Activated CD8-positive, alpha-beta T cell treated with anti-CD3 and anti-CD28 coated beads, Interleukin-2, amount 10 ng/mL, durations not matched to agents 7 days and 5 days (primary cell): Measurements from ENCODE around the gene STK17A. TPM values are rescaled to one million over a fixed set of nuclear protein-coding genes. Genes with fewer than 3 reads are reported as not detected.
"Not testable (repeated sequence)": the region's sequence is repeated elsewhere in the genome, so short reads cannot be mapped to it uniquely, and the experiment has no call there.

Source experiments
- ATAC-seq: fragments of 150-1000 bp; cut with Tn5 transposase; one replicate; pipeline ENCODE4 v1.10.0; 2021; ENCODE audit warnings: moderate library complexity
- CTCF ChIA-PET: fragments of 350-600 bp; sonication (Branson Sonifier 250); formaldehyde crosslinking; loops from one replicate; lab custom pipeline; 2021; ENCODE audit warnings: antibody characterized with exemption; lab: Charles Lee
- POLR2A ChIA-PET: fragments of 350-600 bp; sonication (Branson Sonifier 250); formaldehyde crosslinking; loops from one replicate; lab custom pipeline; 2021; ENCODE audit warnings: antibody characterized with exemption; lab: Charles Lee
- DNase-seq: peaks from one replicate; pipeline ENCODE4 v3.0.0-alpha.2; 2020
- H3K27ac Mint-ChIP-seq: one replicate; pipeline ENCODE4 v1.8.0; 2021; ENCODE audit warnings: mild to moderate bottlenecking, mixed read lengths
- H3K27me3 Mint-ChIP-seq: one replicate; pipeline ENCODE4 v1.8.0; 2021; ENCODE audit warnings: low read depth, mixed read lengths
- H3K36me3 Mint-ChIP-seq: one replicate; pipeline ENCODE4 v1.8.0; 2021; ENCODE audit warnings: low read depth, mixed read lengths
- H3K4me1 Mint-ChIP-seq: one replicate; pipeline ENCODE4 v1.8.0; 2021; ENCODE audit warnings: low read depth, mixed read lengths
- H3K4me3 Mint-ChIP-seq: one replicate; pipeline ENCODE4 v1.8.0; 2021; ENCODE audit warnings: mild to moderate bottlenecking, mixed read lengths
- H3K9me3 Mint-ChIP-seq: one replicate; pipeline ENCODE4 v1.8.0; 2022; ENCODE audit warnings: mixed read lengths; ENCODE audit not compliant: insufficient read depth
- total RNA-seq, 2 experiments: library from RNA; stranded (reverse); gene quantifications; one replicate each; pipeline ENCODE4 v1.2.3, GENCODE V29; 2021

Gene STK17A
- total RNA-seq, 2 experiments from 2014 or later = 67.9 to 69.0 TPM

GRCh38 chr7:43621729-43622448 lies 39.0 kb downstream of the STK17A start:
- POLR2A ChIA-PET = interaction anchor here (0.7 to 1.8 kb wide), 5 partner anchors 10 to 39 kb away, joined by 3 to 10 read pairs (median 4); partner anchors contain the start of gene STK17A
- ATAC-seq = peak; percentile 32
- H3K4me3 Mint-ChIP-seq = no peak overlapping the region
- CTCF ChIA-PET = interaction anchor here (0.9 to 12.8 kb wide), 9 partner anchors 16 to 216 kb away, joined by 3 to 160 read pairs (median 4); partner anchors contain the start of gene STK17A
- H3K27me3 Mint-ChIP-seq = no peaks in the 10 kb centered on the region
- H3K9me3 Mint-ChIP-seq = no peaks in the 10 kb centered on the region
- DNase-seq = no peak
- H3K4me1 Mint-ChIP-seq = peaks cover 57% of the 10 kb centered on the region
- H3K36me3 Mint-ChIP-seq = peaks cover 57% of the 10 kb centered on the region
- peak overlapping the region; percentile 68 for H3K27ac Mint-ChIP-seq

DNA sequence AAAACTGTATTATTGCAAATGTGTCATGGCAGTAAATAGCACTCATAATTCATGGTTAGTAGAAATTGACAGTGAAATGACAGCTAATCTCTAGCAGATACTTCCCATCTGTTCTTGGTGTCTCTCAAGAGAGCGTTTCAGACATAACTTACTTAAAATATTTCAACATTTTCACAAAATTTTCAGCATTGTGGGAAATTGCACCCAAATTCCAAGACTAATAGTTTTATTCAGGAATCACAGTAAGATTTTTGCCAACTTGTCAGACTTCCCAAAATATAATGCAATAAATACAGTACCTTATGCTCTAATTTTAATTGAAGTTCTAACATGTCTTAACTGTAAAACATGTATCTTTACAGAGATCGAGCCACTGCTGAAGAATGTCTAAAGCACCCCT lies 41.2 kb downstream of the STK17A start:
- CTCF ChIA-PET = interaction anchor here (3.7 kb wide), 1 partner anchor 25 kb away, joined by 16 read pairs; no protein-coding TSS in a partner anchor
- no peaks in the 10 kb centered on the region for H3K27me3 Mint-ChIP-seq
- POLR2A ChIA-PET = no interaction called here

DNA sequence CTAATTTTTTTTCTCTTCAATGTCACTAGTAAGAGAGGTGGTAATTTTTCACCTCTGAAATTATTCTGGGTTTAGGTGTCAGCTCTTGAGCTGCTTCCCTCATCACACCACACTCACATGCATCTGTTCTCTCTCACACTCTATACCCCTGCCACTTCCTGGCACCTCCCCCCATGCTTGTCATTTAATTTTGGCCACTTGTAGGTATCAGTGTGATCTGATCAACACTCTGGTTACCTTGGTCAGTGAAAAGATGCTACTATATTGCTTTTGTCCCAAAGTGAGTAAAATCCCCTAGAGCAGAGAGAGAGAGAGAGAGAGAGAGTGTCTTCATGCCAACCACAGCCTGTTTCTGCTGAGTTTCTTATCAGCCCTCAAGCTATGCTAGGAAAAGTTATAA lies 42.5 kb downstream of the STK17A start:
- H3K36me3 Mint-ChIP-seq = peaks cover 88% of the 10 kb centered on the region
- peak; percentile 75 for DNase-seq
- H3K4me1 Mint-ChIP-seq = peaks cover 84% of the 10 kb centered on the region
- peak overlapping the region; percentile 22 for H3K4me3 Mint-ChIP-seq
- H3K27ac Mint-ChIP-seq = peak overlapping the region; percentile 73
- CTCF ChIA-PET = interaction anchor here (0.9 to 9.9 kb wide), 5 partner anchors 19 to 75 kb away, joined by 3 to 86 read pairs (median 4); partner anchors contain the start of gene STK17A
- ATAC-seq = peak; percentile 81
- no peaks in the 10 kb centered on the region for H3K27me3 Mint-ChIP-seq
- no peaks in the 10 kb centered on the region for H3K9me3 Mint-ChIP-seq
- POLR2A ChIA-PET = interaction anchor here (0.7 to 3.9 kb wide), 3 partner anchors 25 to 44 kb away, joined by 5 to 22 read pairs (median 6); partner anchors contain the start of gene STK17A

More for the DNA sequence above, 41.2 kb downstream of the STK17A start:
- Mint-ChIP-seq H3K9me3 (no peaks in the 10 kb centered on the region), H3K27ac (peak overlapping the region; percentile 71), H3K36me3 (peaks cover 79% of the 10 kb centered on the region), H3K4me1 (peaks cover 75% of the 10 kb centered on the region), H3K4me3 (no peak overlapping the region)
- ATAC-seq (no peak), DNase-seq (no peak)

- POLR2A ChIA-PET = interaction anchor here (0.7 to 3.9 kb wide), 3 partner anchors 24 to 44 kb away, joined by 5 to 22 read pairs (median 6); partner anchors contain the start of gene STK17A
- peak; percentile 21 for ATAC-seq
- Mint-ChIP-seq H3K4me3 (no peak overlapping the region), H3K27me3 (no peaks in the 10 kb centered on the region), H3K27ac (peak overlapping the region; percentile 77), H3K36me3 (peaks cover 89% of the 10 kb centered on the region), H3K9me3 (no peaks in the 10 kb centered on the region), H3K4me1 (peaks cover 85% of the 10 kb centered on the region)
- no peak for DNase-seq
- CTCF ChIA-PET = interaction anchor here (0.9 to 9.9 kb wide), 6 partner anchors 20 to 74 kb away, joined by 3 to 86 read pairs (median 4); partner anchors contain the start of gene STK17A
Observed at GRCh38 chr7:43625980-43626379, 43.1 kb downstream of the STK17A start.

DNA sequence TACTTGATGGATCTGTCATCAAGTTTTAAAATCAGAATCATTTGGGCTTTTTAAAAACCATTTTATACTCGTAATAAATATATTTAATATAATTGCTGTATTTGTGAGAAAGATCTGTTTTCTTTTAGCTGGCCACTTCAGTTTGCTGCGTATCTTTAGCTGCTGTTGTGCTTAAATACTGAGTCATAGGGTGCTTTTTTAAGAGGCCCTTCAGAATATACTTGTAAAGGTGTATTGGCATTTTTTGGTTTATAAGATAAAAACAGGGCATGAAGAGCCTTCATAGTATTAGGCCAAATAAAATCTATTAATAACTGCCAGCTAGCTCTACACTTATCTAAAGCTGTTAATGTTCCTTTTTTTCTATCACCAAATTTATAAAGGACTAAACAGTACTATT lies 43.8 kb downstream of the STK17A start:
- Mint-ChIP-seq H3K4me3 (no peak overlapping the region), H3K27ac (no peak overlapping the region), H3K36me3 (peaks cover 89% of the 10 kb centered on the region), H3K4me1 (peaks cover 86% of the 10 kb centered on the region), H3K27me3 (no peaks in the 10 kb centered on the region), H3K9me3 (no peaks in the 10 kb centered on the region)
- POLR2A ChIA-PET = interaction anchor here (3.9 kb wide), 1 partner anchor 44 kb away, joined by 22 read pairs; the partner anchor contains the start of gene STK17A
- DNase-seq (no peak), ATAC-seq (no peak)
- CTCF ChIA-PET = interaction anchor here (1.0 to 9.9 kb wide), 5 partner anchors 20 to 74 kb away, joined by 3 to 86 read pairs (median 4); partner anchors contain the start of gene STK17A

DNA sequence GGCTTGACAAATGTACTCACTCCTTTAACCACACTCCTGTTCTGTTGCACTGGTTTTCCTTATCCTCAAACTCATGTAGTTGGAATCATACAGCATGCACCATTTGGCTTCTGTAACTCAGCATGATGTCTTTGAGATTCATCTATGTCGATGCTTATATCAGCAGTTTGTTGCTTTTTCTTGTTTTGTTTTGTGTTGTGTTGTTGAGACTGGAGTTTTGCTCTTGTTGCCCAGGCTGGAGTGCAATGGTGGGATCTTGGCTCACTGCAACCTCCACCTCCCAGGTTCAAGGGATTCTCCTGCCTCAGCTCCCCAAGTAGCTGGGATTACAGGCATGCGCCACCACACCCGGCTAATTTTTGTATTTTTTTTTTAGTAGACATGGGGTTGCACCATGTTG lies 44.9 kb downstream of the STK17A start:
- H3K9me3 Mint-ChIP-seq, H3K27ac Mint-ChIP-seq, DNase-seq, H3K4me3 Mint-ChIP-seq, H3K27me3 Mint-ChIP-seq, ATAC-seq: not testable (repeated sequence)
- ChIA-PET CTCF (interaction anchor here (0.6 to 9.9 kb wide), 7 partner anchors 8 to 111 kb away, joined by 3 to 86 read pairs (median 6); partner anchors contain the start of gene STK17A), POLR2A (interaction anchor here (1.0 to 3.9 kb wide), 3 partner anchors 21 to 209 kb away, joined by 3 to 22 read pairs (median 10); partner anchors contain the start of gene STK17A)
- Mint-ChIP-seq H3K36me3 (peaks cover 89% of the 10 kb centered on the region), H3K4me1 (peaks cover 86% of the 10 kb centered on the region)

- no peaks in the 10 kb centered on the region for H3K9me3 Mint-ChIP-seq
- H3K27ac Mint-ChIP-seq = no peak overlapping the region
- POLR2A ChIA-PET = interaction anchor here (1.0 to 3.9 kb wide), 3 partner anchors 21 to 208 kb away, joined by 3 to 22 read pairs (median 10); partner anchors contain the start of gene STK17A
- CTCF ChIA-PET = interaction anchor here (0.8 to 9.9 kb wide), 6 partner anchors 8 to 189 kb away, joined by 3 to 86 read pairs (median 6); partner anchors contain the start of gene STK17A
- H3K4me3 Mint-ChIP-seq = no peak overlapping the region
- H3K36me3 Mint-ChIP-seq = peaks cover 91% of the 10 kb centered on the region
- peaks cover 88% of the 10 kb centered on the region for H3K4me1 Mint-ChIP-seq
- DNase-seq (no peak), ATAC-seq (no peak)
- no peaks in the 10 kb centered on the region for H3K27me3 Mint-ChIP-seq
Observed at GRCh38 chr7:43628431-43628830, 45.5 kb downstream of the STK17A start.

DNA sequence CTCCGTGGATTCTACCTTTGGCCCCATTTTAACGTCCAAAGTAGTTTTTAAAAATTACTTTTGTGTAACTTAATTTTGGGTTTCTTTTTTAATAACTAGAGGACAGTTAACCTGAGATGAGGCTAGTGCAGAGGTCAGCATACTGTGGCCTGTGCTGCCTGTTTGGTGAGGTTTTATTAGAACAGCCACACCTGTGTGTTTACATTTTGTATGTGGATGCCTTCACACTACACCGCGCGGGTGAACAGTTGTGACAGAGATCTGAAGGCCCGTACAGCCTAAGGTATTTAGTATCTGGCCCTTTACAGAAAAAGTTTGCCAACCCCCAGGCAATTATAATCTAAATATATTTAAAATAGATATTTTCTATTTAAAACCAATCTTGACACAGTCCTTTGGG lies 46.9 kb downstream of the STK17A start:
- Mint-ChIP-seq H3K9me3 (no peaks in the 10 kb centered on the region), H3K4me3 (no peak overlapping the region), H3K4me1 (peaks cover 85% of the 10 kb centered on the region), H3K27me3 (no peaks in the 10 kb centered on the region), H3K36me3 (peaks cover 92% of the 10 kb centered on the region), H3K27ac (no peak overlapping the region)
- no peak for ATAC-seq
- ChIA-PET POLR2A (interaction anchor here (1.3 to 1.4 kb wide), 2 partner anchors 21 to 47 kb away, joined by 3 to 5 read pairs; partner anchors contain the start of gene STK17A), CTCF (interaction anchor here (0.5 to 9.9 kb wide), 5 partner anchors 9 to 70 kb away, joined by 3 to 86 read pairs (median 11); partner anchors contain the start of gene STK17A)
- no peak for DNase-seq

- ChIA-PET POLR2A (interaction anchor here (0.8 to 1.4 kb wide), 3 partner anchors 10 to 48 kb away, joined by 3 to 5 read pairs (median 3); partner anchors contain the start of gene STK17A), CTCF (interaction anchor here (0.5 to 9.9 kb wide), 4 partner anchors 22 to 69 kb away, joined by 3 to 86 read pairs (median 12); partner anchors contain the start of gene STK17A)
- no peak for DNase-seq
- ATAC-seq = no peak
- H3K9me3 Mint-ChIP-seq = no peaks in the 10 kb centered on the region
- peaks cover 83% of the 10 kb centered on the region for H3K4me1 Mint-ChIP-seq
- H3K27me3 Mint-ChIP-seq = no peaks in the 10 kb centered on the region
- H3K36me3 Mint-ChIP-seq = peaks cover 91% of the 10 kb centered on the region
- no peak overlapping the region for H3K27ac Mint-ChIP-seq
- H3K4me3 Mint-ChIP-seq = no peak overlapping the region
Observed at GRCh38 chr7:43630482-43630881, 47.6 kb downstream of the STK17A start.

GRCh38 chr7:43631559-43631958 lies 48.7 kb downstream of the STK17A start:
- ChIA-PET CTCF (interaction anchor here (1.0 to 9.9 kb wide), 3 partner anchors 8 to 68 kb away, joined by 3 to 86 read pairs (median 21); partner anchors contain the start of gene STK17A), POLR2A (interaction anchor here (1.3 to 1.7 kb wide), 2 partner anchors 10 to 16 kb away, joined by 3 to 4 read pairs; no protein-coding TSS in a partner anchor)
- ATAC-seq = peak; percentile 16
- Mint-ChIP-seq H3K4me1 (peaks cover 81% of the 10 kb centered on the region), H3K36me3 (peaks cover 90% of the 10 kb centered on the region), H3K27ac (peak overlapping the region; percentile 66), H3K9me3 (no peaks in the 10 kb centered on the region), H3K4me3 (peak overlapping the region; percentile 23), H3K27me3 (no peaks in the 10 kb centered on the region)
- no peak for DNase-seq

DNA sequence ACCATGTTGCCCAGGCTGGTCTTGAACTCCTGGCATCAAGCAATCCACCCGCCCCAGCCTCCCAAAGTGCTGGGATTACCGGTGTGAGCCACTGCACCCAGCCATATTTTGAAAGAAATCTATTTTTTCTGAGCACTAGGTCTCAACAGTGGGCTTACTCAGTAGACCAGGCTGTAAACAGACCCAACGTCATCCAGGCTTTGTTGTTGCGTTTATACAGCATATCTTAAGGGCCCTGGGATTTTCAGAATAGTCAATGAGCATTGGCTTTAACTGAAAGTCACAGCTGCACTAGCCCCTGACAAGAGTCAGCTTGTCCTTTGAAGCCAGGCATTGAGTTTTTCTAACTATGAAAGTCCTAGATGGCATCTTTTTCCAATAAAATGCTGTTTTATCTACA lies 49.8 kb downstream of the STK17A start:
- CTCF ChIA-PET = interaction anchor here (0.6 to 9.9 kb wide), 4 partner anchors 10 to 71 kb away, joined by 3 to 86 read pairs (median 12); partner anchors contain the start of gene STK17A
- Mint-ChIP-seq H3K36me3 (peaks cover 91% of the 10 kb centered on the region), H3K4me1 (peaks cover 82% of the 10 kb centered on the region), H3K27me3 (no peaks in the 10 kb centered on the region), H3K9me3 (no peaks in the 10 kb centered on the region), H3K4me3 (no peak overlapping the region), H3K27ac (peak overlapping the region; percentile 29)
- ATAC-seq (no peak), DNase-seq (no peak)
- POLR2A ChIA-PET = interaction anchor here (0.8 to 2.0 kb wide), 4 partner anchors 12 to 50 kb away, joined by 3 to 6 read pairs (median 4); partner anchors contain the start of gene STK17A
